K562 (cell line): Measurements from ENCODE around the gene NUP153. TPM values are rescaled to one million over a fixed set of nuclear protein-coding genes. Genes with fewer than 3 reads are reported as not detected.

Source experiments
- ARID2 ChIP-seq: fragments of 450-650 bp; IDR thresholded peaks from 2 replicates; pipeline ENCODE4 v1.6.1; 2017; ENCODE audit warnings: antibody characterized with exemption, mild to moderate bottlenecking
- BRF1 ChIP-seq: IDR thresholded peaks from 3 replicates; pipeline ENCODE4 v1.6.1; 2011; ENCODE audit warnings: borderline replicate concordance, mild to moderate bottlenecking; ENCODE audit not compliant: insufficient read length; ENCODE audit errors: extremely low read depth
- CHD1 ChIP-seq: fragments of 200-600 bp; sonication (generic); IDR thresholded peaks from one replicate; pipeline ENCODE4 v1.6.1; 2012; ENCODE audit warnings: mild to moderate bottlenecking, moderate library complexity, low read length, inconsistent platforms
- CREB3L1 ChIP-seq: fragments of 450-650 bp; IDR thresholded peaks from 2 replicates; pipeline ENCODE4 v1.6.1; 2014; ENCODE audit warnings: low read depth, mild to moderate bottlenecking, moderate library complexity, borderline replicate concordance
- FOSL1 ChIP-seq: fragments of 200-800 bp; sonication (Bioruptor generic); conservative IDR thresholded peaks from 2 replicates; pipeline ENCODE4 v1.6.1; 2016; ENCODE audit warnings: missing genetic modification characterization, missing compliant biosample characterization
- GATAD2A ChIP-seq: fragments of 450-650 bp; IDR thresholded peaks from 2 replicates; pipeline ENCODE4 v1.6.1; 2017
- HMGN3 ChIP-seq: IDR thresholded peaks from 2 replicates; pipeline ENCODE4 v1.6.1; 2011; ENCODE audit warnings: borderline replicate concordance, low read depth, mild to moderate bottlenecking, mixed read lengths, low read length; ENCODE audit not compliant: insufficient read length; ENCODE audit errors: extremely low read depth
- HMGXB4 ChIP-seq: sonication (generic); formaldehyde crosslinking; IDR thresholded peaks from 2 replicates; pipeline ENCODE4 v1.8.1; 2023; ENCODE audit warnings: mild to moderate bottlenecking, missing genetic modification reagents
- HOXB6 ChIP-seq: fragments of 250-450 bp; sonication (Bioruptor Pico); IDR thresholded peaks from 2 replicates; pipeline ENCODE4 v1.5.1; 2022; ENCODE audit warnings: mild to moderate bottlenecking, borderline replicate concordance
- HSF4 ChIP-seq: fragments of 250-450 bp; sonication (Bioruptor Pico); IDR thresholded peaks from 2 replicates; pipeline ENCODE4 v2.1.2; 2022; ENCODE audit warnings: mild to moderate bottlenecking, moderate library complexity, borderline replicate concordance
- KDM1A ChIP-seq, 2 experiments: fragments of 450-650 bp; IDR thresholded peaks; 2 replicates each; pipeline ENCODE4 v1.6.1; 2016; ENCODE audit warnings: mild to moderate bottlenecking in 2 of 2
- PCBP1 ChIP-seq: fragments of 200-400 bp; formaldehyde crosslinking; IDR thresholded peaks from 2 replicates; pipeline ENCODE4 v1.6.1; 2018; ENCODE audit warnings: mild to moderate bottlenecking, low read depth, low read length; ENCODE audit not compliant: poor library complexity, severe bottlenecking
- PHTF2 ChIP-seq: fragments of 250-450 bp; sonication (Bioruptor Pico); IDR thresholded peaks from 2 replicates; pipeline ENCODE4 v1.5.0; 2021; ENCODE audit warnings: mild to moderate bottlenecking
- SPI1 ChIP-seq: IDR thresholded peaks from 2 replicates; pipeline ENCODE4 v1.6.1; 2011; ENCODE audit warnings: low read depth, low read length, control low read depth, borderline replicate concordance
- TAL1 ChIP-seq: fragments of 450-650 bp; IDR thresholded peaks from 2 replicates; pipeline ENCODE4 v1.6.1; 2016; ENCODE audit warnings: mild to moderate bottlenecking
- TCF7L2 ChIP-seq: fragments of 150-350 bp; IDR thresholded peaks from 2 replicates; pipeline ENCODE4 v1.6.1; 2016; ENCODE audit warnings: low read depth, mild to moderate bottlenecking, low read length, moderate library complexity
- WHSC1 ChIP-seq: IDR thresholded peaks from one replicate; pipeline ENCODE4 v1.6.1; 2012; ENCODE audit warnings: low read length, control low read depth, inconsistent platforms
- ZBTB12 ChIP-seq: fragments of 250-450 bp; sonication (Bioruptor Pico); IDR thresholded peaks from 2 replicates; pipeline ENCODE4 v1.4.0; 2020
- ZNF282 ChIP-seq: sonication (generic); formaldehyde crosslinking; IDR thresholded peaks from 2 replicates; pipeline ENCODE4 v1.8.1; 2023; ENCODE audit warnings: missing genetic modification reagents
- ZNF384 ChIP-seq: IDR thresholded peaks from 2 replicates; pipeline ENCODE4 v1.6.1; 2012; ENCODE audit warnings: low read depth, low read length, improper control_type of control experiment
- ZNF586 ChIP-seq: fragments of 450-650 bp; formaldehyde crosslinking; conservative IDR thresholded peaks from 2 replicates; pipeline ENCODE4 v1.4.0; 2020; ENCODE audit warnings: mild to moderate bottlenecking, moderate library complexity
- ZNF639 ChIP-seq, 2 experiments: fragments of 200-800 bp in 1 of 2; sonication (Bioruptor generic) in 1 of 2; sonication (generic) in 1 of 2; formaldehyde crosslinking in 1 of 2; IDR thresholded peaks in 1 of 2; conservative IDR thresholded peaks in 1 of 2; 2 replicates each; pipeline versions ENCODE4 v1.5.0 to v1.6.1; 2016 to 2020; ENCODE audit warnings: missing compliant biosample characterization in 1 of 2, missing genetic modification characterization in 1 of 2, missing genetic modification reagents in 1 of 2
- polyA plus RNA-seq, 8 experiments: library from polyadenylated mRNA; depleted of rRNA in 4 of 8; stranded (reverse) in 5 of 8; unstranded in 3 of 8; fragments of >200 nt; fragmentation: Nextera tagmentation in 2 of 8; fragmentation: Illumina TruSeq in 1 of 8; extraction: Ambion mirVana in 2 of 8; extraction: Trizol in 1 of 8; gene quantifications; 2 replicates each; pipeline versions ENCODE4 v1.2.1 to v1.2.3, GENCODE V29; 2011 to 2014; ENCODE audit warnings: inconsistent platforms in 1 of 8, missing spikeins in 1 of 8
- total RNA-seq, 7 experiments: library from RNA; depleted of rRNA in 6 of 7; stranded (reverse); fragments of >200 nt in 6 of 7; fragmentation: Illumina TruSeq in 2 of 7; extraction: Trizol in 2 of 7; gene quantifications; 2 replicates each; pipeline versions ENCODE4 v1.2.1 to v1.2.3, GENCODE V29; 2011 to 2021; ENCODE audit warnings: low replicate concordance in 1 of 7

The NUP153 gene
- total and polyA plus RNA-seq, 9 of the 15 experiments (the other 6 are each of a cell fraction or from before 2014, with no cell fraction given): 21.9 to 110 (median 84.8) TPM

GRCh38 chr6:17700421-17701416 lies 6.0 kb downstream of the NUP153 start (continued):
- TF ChIP-seq HMGXB4 (CRISPR knock-in tag): no peak
- TF ChIP-seq FOSL1 (tag): peak; percentile 69
- no peak for TF ChIP-seq TAL1
- no peak for TF ChIP-seq BRF1
- no peak for TF ChIP-seq ZNF639 (CRISPR knock-in tag; conservative IDR thresholded peaks at IDR 0.05 in 1 of 2, IDR thresholded peaks at IDR 0.05 in 1 of 2)
- TF ChIP-seq HOXB6 (CRISPR knock-in tag): no peak
- TF ChIP-seq HMGN3: no peak
- TF ChIP-seq CHD1: no peak
- no peak for TF ChIP-seq CREB3L1
- TF ChIP-seq ZBTB12 (CRISPR knock-in tag): no peak
- TF ChIP-seq HSF4 (CRISPR knock-in tag): no peak
- no peak for TF ChIP-seq GATAD2A
- TF ChIP-seq ZNF282 (CRISPR knock-in tag): no peak
- no peak for TF ChIP-seq ZNF586 (CRISPR knock-in tag)
- peak in 1 of 2 experiments; percentile 81; a peak in 3 of 4 replicates for TF ChIP-seq KDM1A (IDR thresholded peaks at IDR 0.05)
- TF ChIP-seq ZNF384: no peak
- no peak for TF ChIP-seq WHSC1
- TF ChIP-seq TCF7L2: no peak
- no peak for TF ChIP-seq SPI1
- TF ChIP-seq PCBP1: no peak
- TF ChIP-seq ARID2: no peak
- no peak for TF ChIP-seq PHTF2 (CRISPR knock-in tag)
